ENCODE measurements around the gene EPB42.
"Not testable (repeated sequence)": the region's sequence is repeated elsewhere in the genome, so short reads cannot be mapped to it uniquely, and the experiment has no call there.

Gene EPB42

GRCh38 chr15:43211224-43211735 is 9.5 kb downstream of the EPB42 start:
- DNase-seq, result no peak
- TF ChIP-seq POLR2A (IDR thresholded peaks at IDR 0.05; ENCODE audit: low read length), result peak; percentile 12
- TF ChIP-seq GATA1 (IDR thresholded peaks at IDR 0.05; ENCODE audit: low read depth, low read length), result no peak

GRCh38 chr15:43210807-43211206 is 10.0 kb downstream of the EPB42 start:
- no peak for TF ChIP-seq POLR2A (IDR thresholded peaks at IDR 0.05; ENCODE audit: low read length)
- no peak for TF ChIP-seq GATA1 (IDR thresholded peaks at IDR 0.05; ENCODE audit: low read depth, low read length)
- DNase-seq, result no peak

GRCh38 chr15:43210172-43210745 is 10.6 kb downstream of the EPB42 start:
- TF ChIP-seq GATA1 (IDR thresholded peaks at IDR 0.05; ENCODE audit: low read depth, low read length) (no peak), POLR2A (IDR thresholded peaks at IDR 0.05; ENCODE audit: low read length) (no peak)
- DNase-seq, result no peak

- TF ChIP-seq POLR2A (IDR thresholded peaks at IDR 0.05; ENCODE audit: low read length), result peak; percentile 2
- TF ChIP-seq GATA1 (IDR thresholded peaks at IDR 0.05; ENCODE audit: low read depth, low read length), result no peak
- DNase-seq, result peak; percentile 39 to 57
These were observed 11.6 kb downstream of the EPB42 start for GRCh38 chr15:43209059-43209824.

- DNase-seq, result no peak
- TF ChIP-seq POLR2A (IDR thresholded peaks at IDR 0.05; ENCODE audit: low read length) (no peak), GATA1 (IDR thresholded peaks at IDR 0.05; ENCODE audit: low read depth, low read length) (no peak)
These were observed 12.5 kb downstream of the EPB42 start for GRCh38 chr15:43208052-43209002.

- TF ChIP-seq GATA1 (IDR thresholded peaks at IDR 0.05; ENCODE audit: low read depth, low read length) (no peak), POLR2A (IDR thresholded peaks at IDR 0.05; ENCODE audit: low read length) (no peak)
- no peak for DNase-seq
These were observed 13.8 kb downstream of the EPB42 start for GRCh38 chr15:43207024-43207423.

- no peak for DNase-seq
- TF ChIP-seq POLR2A (IDR thresholded peaks at IDR 0.05; ENCODE audit: low read length), result no peak
- TF ChIP-seq GATA1 (IDR thresholded peaks at IDR 0.05; ENCODE audit: low read depth, low read length), result no peak
These were observed 14.8 kb downstream of the EPB42 start for GRCh38 chr15:43206054-43206453.

- DNase-seq, result peak; percentile 67 to 68
- TF ChIP-seq GATA1 (IDR thresholded peaks at IDR 0.05; ENCODE audit: low read depth, low read length) (no peak), POLR2A (IDR thresholded peaks at IDR 0.05; ENCODE audit: low read length) (peak; percentile 57)
These were observed 16.6 kb downstream of the EPB42 start for GRCh38 chr15:43204016-43204901.

- DNase-seq, result no peak
These were observed 20.8 kb downstream of the EPB42 start for GRCh38 chr15:43199945-43200488.

GRCh38 chr15:43198992-43199391 is 21.8 kb downstream of the EPB42 start:
- no peak for DNase-seq
- no peak for TF ChIP-seq POLR2A (IDR thresholded peaks at IDR 0.05; ENCODE audit: low read length)
- no peak for TF ChIP-seq GATA1 (IDR thresholded peaks at IDR 0.05; ENCODE audit: low read depth, low read length)

More at GRCh38 chr15:43199945-43200488, 20.8 kb downstream of the EPB42 start:
- TF ChIP-seq GATA1 (IDR thresholded peaks at IDR 0.05; ENCODE audit: low read depth, low read length), result no peak
- no peak for TF ChIP-seq POLR2A (IDR thresholded peaks at IDR 0.05; ENCODE audit: low read length)

- not testable (repeated sequence) for DNase-seq
These were observed 22.3 kb downstream of the EPB42 start for GRCh38 chr15:43198556-43198955.

GRCh38 chr15:43197773-43198172 is 23.0 kb downstream of the EPB42 start:
- DNase-seq, result not testable (repeated sequence)
